Measurements from ENCODE around the gene SNX8.

SNX8 gene

DNA sequence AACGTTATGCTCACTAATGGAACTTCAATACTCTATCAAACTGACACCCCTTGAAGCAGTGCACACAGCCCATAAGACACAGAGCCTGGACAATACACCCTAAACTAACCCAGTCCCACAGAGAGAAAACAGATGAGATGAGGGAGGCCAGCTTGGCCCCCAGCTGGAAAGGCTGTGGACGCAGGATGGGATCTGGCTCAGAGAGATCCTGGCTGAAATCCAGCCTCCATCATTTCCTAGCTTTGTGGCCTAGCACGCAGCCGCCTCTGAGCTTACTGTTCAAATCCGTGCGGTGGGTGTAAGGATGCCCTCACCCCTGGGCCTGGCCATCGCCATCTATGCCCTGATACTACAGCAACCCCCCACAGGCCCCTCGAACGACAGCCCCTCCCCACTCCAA, 32.7 kb downstream of the SNX8 start:
- no peaks in the 10 kb centered on the region for H3K9me3 ChIP-seq (ENCODE audit: control insufficient read depth in 5 of 5, low read length in 5 of 5)
- peaks cover 0 to 13% (median 9%) of the 10 kb centered on the region in 5 donors for H3K36me3 ChIP-seq (ENCODE audit: control insufficient read depth in 5 of 5, insufficient read depth in 5 of 5, low read length in 5 of 5)
- no peak overlapping the region for H3K4me3 ChIP-seq (ENCODE audit: low read depth in 1 of 5, low read length in 5 of 5)
- H3K9ac ChIP-seq (ENCODE audit: low read length in 5 of 5) = no peak overlapping the region
- H3K4me1 ChIP-seq (ENCODE audit: control insufficient read depth in 5 of 5, insufficient read depth in 5 of 5, low read length in 5 of 5) = peaks cover 0 to 10% (median 7%) of the 10 kb centered on the region in 5 donors
- no peak overlapping the region for H3K27ac ChIP-seq (ENCODE audit: low read depth, low read length)
- no peaks in the 10 kb centered on the region for H3K27me3 ChIP-seq (ENCODE audit: control insufficient read depth in 5 of 5, insufficient read depth in 4 of 5, low read length in 5 of 5)

DNA sequence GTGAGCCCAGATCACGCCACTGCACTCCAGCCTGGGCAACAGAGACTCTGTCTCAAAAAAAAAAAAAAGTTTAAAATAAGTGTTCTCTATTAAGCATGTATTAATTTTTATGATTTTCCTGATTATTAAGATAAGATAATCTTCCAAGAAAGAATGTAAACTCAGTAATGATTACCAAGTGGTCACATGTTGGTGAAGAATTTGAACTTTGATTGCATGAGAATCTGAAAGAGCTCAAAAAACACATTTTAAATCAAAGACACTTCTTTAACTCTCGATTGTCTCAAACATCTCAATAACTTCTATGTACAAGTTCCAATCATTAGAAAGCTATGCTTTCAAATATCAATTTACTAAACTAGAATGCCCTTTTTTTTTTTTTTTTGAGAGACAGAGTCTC, 33.8 kb downstream of the SNX8 start:
- peaks cover 0 to 10% (median 7%) of the 10 kb centered on the region in 5 donors for H3K4me1 ChIP-seq (ENCODE audit: control insufficient read depth in 5 of 5, insufficient read depth in 5 of 5, low read length in 5 of 5)
- no peak overlapping the region for H3K4me3 ChIP-seq (ENCODE audit: low read depth in 1 of 5, low read length in 5 of 5)
- H3K9ac ChIP-seq (ENCODE audit: low read length in 5 of 5) = no peak overlapping the region

DNA sequence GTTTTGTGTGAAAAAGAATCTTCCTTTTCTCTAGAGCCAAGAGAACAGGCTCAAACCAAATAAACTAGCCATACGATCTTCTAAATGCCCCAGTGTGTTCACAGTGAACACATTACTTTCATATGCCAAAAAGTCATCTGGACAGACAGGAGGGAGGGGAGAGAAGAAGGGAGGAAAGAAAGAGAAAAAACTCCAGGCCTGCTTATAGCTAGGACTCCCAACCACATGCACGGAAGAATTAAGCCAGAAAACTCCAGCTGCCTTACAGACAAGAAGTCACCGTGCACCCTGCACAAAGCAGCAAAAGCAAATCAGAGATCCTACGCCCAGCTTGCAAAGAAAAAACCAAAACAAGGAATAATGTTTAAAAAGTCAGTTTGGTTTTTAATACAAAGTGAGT, 34.3 kb downstream of the SNX8 start:
- H3K9ac ChIP-seq (ENCODE audit: low read length in 5 of 5) = no peak overlapping the region
- H3K27ac ChIP-seq (ENCODE audit: low read depth, low read length) = no peak overlapping the region
- H3K36me3 ChIP-seq (ENCODE audit: control insufficient read depth in 5 of 5, insufficient read depth in 5 of 5, low read length in 5 of 5) = peaks cover 0 to 25% (median 13%) of the 10 kb centered on the region in 5 donors

More for the DNA sequence above, 33.8 kb downstream of the SNX8 start:
- no peaks in the 10 kb centered on the region for H3K9me3 ChIP-seq (ENCODE audit: control insufficient read depth in 5 of 5, low read length in 5 of 5)
- H3K27ac ChIP-seq (ENCODE audit: low read depth, low read length) = no peak overlapping the region
- H3K27me3 ChIP-seq (ENCODE audit: control insufficient read depth in 5 of 5, insufficient read depth in 4 of 5, low read length in 5 of 5) = no peaks in the 10 kb centered on the region
- H3K36me3 ChIP-seq (ENCODE audit: control insufficient read depth in 5 of 5, insufficient read depth in 5 of 5, low read length in 5 of 5) = peaks cover 0 to 20% (median 11%) of the 10 kb centered on the region in 5 donors

DNA sequence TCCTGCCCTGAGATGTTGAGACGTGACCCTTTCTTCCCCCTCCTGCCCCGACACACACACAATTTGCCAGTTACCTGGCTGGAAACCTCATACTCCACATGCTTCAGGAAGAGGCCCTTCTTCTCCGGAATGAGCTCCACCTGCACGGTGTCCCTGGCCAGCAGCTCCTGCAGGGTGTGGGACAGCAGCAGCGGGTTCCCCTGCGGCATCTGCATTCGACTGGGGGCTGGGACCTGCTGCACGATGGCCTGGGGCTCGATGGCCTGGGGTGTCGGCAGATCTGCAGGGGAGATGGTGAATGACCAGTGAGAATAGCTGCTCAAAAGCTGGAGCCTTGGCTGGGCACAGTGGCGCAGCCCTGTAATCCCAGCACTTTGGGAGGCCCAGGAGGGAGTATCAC, 36.2 kb downstream of the SNX8 start:
- Histone ChIP-seq H3K27ac (ENCODE audit: low read depth, low read length) (no peak overlapping the region), H3K27me3 (ENCODE audit: control insufficient read depth in 5 of 5, insufficient read depth in 4 of 5, low read length in 5 of 5) (no peaks in the 10 kb centered on the region), H3K4me3 (ENCODE audit: low read depth in 1 of 5, low read length in 5 of 5) (no peak overlapping the region), H3K9me3 (ENCODE audit: control insufficient read depth in 5 of 5, low read length in 5 of 5) (no peaks in the 10 kb centered on the region), H3K9ac (ENCODE audit: low read length in 5 of 5) (no peak overlapping the region), H3K4me1 (ENCODE audit: control insufficient read depth in 5 of 5, insufficient read depth in 5 of 5, low read length in 5 of 5) (peaks cover 0 to 10% (median 7%) of the 10 kb centered on the region in 5 donors), H3K36me3 (ENCODE audit: control insufficient read depth in 5 of 5, insufficient read depth in 5 of 5, low read length in 5 of 5) (peaks cover 0 to 37% (median 24%) of the 10 kb centered on the region in 5 donors)

More for the DNA sequence above, 34.3 kb downstream of the SNX8 start:
- no peaks in the 10 kb centered on the region for H3K27me3 ChIP-seq (ENCODE audit: control insufficient read depth in 5 of 5, insufficient read depth in 4 of 5, low read length in 5 of 5)
- H3K4me1 ChIP-seq (ENCODE audit: control insufficient read depth in 5 of 5, insufficient read depth in 5 of 5, low read length in 5 of 5) = peaks cover 0 to 10% (median 7%) of the 10 kb centered on the region in 5 donors
- no peak overlapping the region for H3K4me3 ChIP-seq (ENCODE audit: low read depth in 1 of 5, low read length in 5 of 5)
- no peaks in the 10 kb centered on the region for H3K9me3 ChIP-seq (ENCODE audit: control insufficient read depth in 5 of 5, low read length in 5 of 5)

GRCh38 chr7:2276107-2276506, 38.1 kb downstream of the SNX8 start:
- Histone ChIP-seq H3K9me3 (ENCODE audit: control insufficient read depth in 5 of 5, low read length in 5 of 5) (no peaks in the 10 kb centered on the region), H3K9ac (ENCODE audit: low read length in 5 of 5) (no peak overlapping the region), H3K4me3 (ENCODE audit: low read depth in 1 of 5, low read length in 5 of 5) (no peak overlapping the region), H3K4me1 (ENCODE audit: control insufficient read depth in 5 of 5, insufficient read depth in 5 of 5, low read length in 5 of 5) (peaks cover 0 to 6% (median 0%) of the 10 kb centered on the region in 5 donors), H3K36me3 (ENCODE audit: control insufficient read depth in 5 of 5, insufficient read depth in 5 of 5, low read length in 5 of 5) (peaks cover 0 to 49% (median 33%) of the 10 kb centered on the region in 5 donors), H3K27me3 (ENCODE audit: control insufficient read depth in 5 of 5, insufficient read depth in 4 of 5, low read length in 5 of 5) (no peaks in the 10 kb centered on the region), H3K27ac (ENCODE audit: low read depth, low read length) (no peak overlapping the region)

DNA sequence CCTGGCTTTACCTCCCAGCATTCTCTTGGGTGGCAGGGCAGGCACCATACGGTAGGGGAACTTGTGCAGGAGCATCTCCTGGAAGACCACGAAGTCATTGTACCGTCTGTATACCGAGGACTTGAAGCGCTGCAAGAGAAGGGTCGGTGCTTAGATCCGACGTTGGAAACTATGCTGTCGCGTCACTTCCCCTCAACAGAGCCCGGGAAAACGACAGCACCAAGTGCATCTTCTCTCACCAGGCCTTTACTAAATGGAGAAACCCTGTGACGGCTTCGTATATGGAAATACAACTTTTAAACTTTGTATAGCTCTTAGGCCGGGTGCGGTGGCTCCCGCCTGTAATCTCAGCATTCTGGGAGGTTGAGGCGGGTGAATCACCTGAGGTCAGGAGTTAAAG, 39.1 kb downstream of the SNX8 start:
- Histone ChIP-seq H3K27ac (ENCODE audit: low read depth, low read length) (no peak overlapping the region), H3K9me3 (ENCODE audit: control insufficient read depth in 5 of 5, low read length in 5 of 5) (no peaks in the 10 kb centered on the region), H3K4me3 (ENCODE audit: low read depth in 1 of 5, low read length in 5 of 5) (no peak overlapping the region), H3K9ac (ENCODE audit: low read length in 5 of 5) (no peak overlapping the region), H3K27me3 (ENCODE audit: control insufficient read depth in 5 of 5, insufficient read depth in 4 of 5, low read length in 5 of 5) (no peaks in the 10 kb centered on the region), H3K36me3 (ENCODE audit: control insufficient read depth in 5 of 5, insufficient read depth in 5 of 5, low read length in 5 of 5) (peaks cover 0 to 59% (median 39%) of the 10 kb centered on the region in 5 donors), H3K4me1 (ENCODE audit: control insufficient read depth in 5 of 5, insufficient read depth in 5 of 5, low read length in 5 of 5) (peaks cover 0 to 16% (median 0%) of the 10 kb centered on the region in 5 donors)

DNA sequence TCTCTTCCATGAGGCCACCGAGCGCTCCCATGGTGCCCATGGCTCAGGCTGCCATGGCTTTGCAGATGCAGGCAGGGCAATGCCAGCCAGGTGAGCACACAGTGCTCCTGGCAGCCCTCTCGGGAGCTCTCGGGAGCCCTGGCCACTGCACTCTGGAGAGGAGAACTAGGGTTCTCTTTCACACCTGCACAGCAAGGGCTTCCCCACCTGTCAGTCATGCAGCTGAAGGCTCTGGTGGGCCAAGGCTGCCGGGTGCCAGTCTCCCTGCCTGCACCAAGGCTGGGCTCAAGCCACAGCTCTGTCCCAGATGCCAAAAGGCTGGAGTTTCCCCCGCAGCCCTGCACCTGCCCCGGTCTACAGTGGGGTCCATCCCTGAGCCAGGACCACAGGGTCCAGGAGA, 39.6 kb downstream of the SNX8 start:
- Histone ChIP-seq H3K27me3 (ENCODE audit: control insufficient read depth in 5 of 5, insufficient read depth in 4 of 5, low read length in 5 of 5) (no peaks in the 10 kb centered on the region), H3K9ac (ENCODE audit: low read length in 5 of 5) (no peak overlapping the region), H3K36me3 (ENCODE audit: control insufficient read depth in 5 of 5, insufficient read depth in 5 of 5, low read length in 5 of 5) (peaks cover 0 to 63% (median 39%) of the 10 kb centered on the region in 5 donors), H3K4me1 (ENCODE audit: control insufficient read depth in 5 of 5, insufficient read depth in 5 of 5, low read length in 5 of 5) (peaks cover 0 to 20% (median 0%) of the 10 kb centered on the region in 5 donors), H3K4me3 (ENCODE audit: low read depth in 1 of 5, low read length in 5 of 5) (no peak overlapping the region), H3K27ac (ENCODE audit: low read depth, low read length) (no peak overlapping the region), H3K9me3 (ENCODE audit: control insufficient read depth in 5 of 5, low read length in 5 of 5) (no peaks in the 10 kb centered on the region)

GRCh38 chr7:2273866-2274265, 40.4 kb downstream of the SNX8 start:
- H3K9me3 ChIP-seq (ENCODE audit: control insufficient read depth in 5 of 5, low read length in 5 of 5) = no peaks in the 10 kb centered on the region
- no peak overlapping the region for H3K27ac ChIP-seq (ENCODE audit: low read depth, low read length)
- H3K36me3 ChIP-seq (ENCODE audit: control insufficient read depth in 5 of 5, insufficient read depth in 5 of 5, low read length in 5 of 5) = peaks cover 0 to 65% (median 39%) of the 10 kb centered on the region in 5 donors
- peaks cover 0 to 23% (median 0%) of the 10 kb centered on the region in 5 donors for H3K4me1 ChIP-seq (ENCODE audit: control insufficient read depth in 5 of 5, insufficient read depth in 5 of 5, low read length in 5 of 5)
- no peaks in the 10 kb centered on the region for H3K27me3 ChIP-seq (ENCODE audit: control insufficient read depth in 5 of 5, insufficient read depth in 4 of 5, low read length in 5 of 5)
- no peak overlapping the region for H3K4me3 ChIP-seq (ENCODE audit: low read depth in 1 of 5, low read length in 5 of 5)
- H3K9ac ChIP-seq (ENCODE audit: low read length in 5 of 5) = no peak overlapping the region

GRCh38 chr7:2272031-2272430, 42.2 kb downstream of the SNX8 start:
- Histone ChIP-seq H3K36me3 (ENCODE audit: control insufficient read depth in 5 of 5, insufficient read depth in 5 of 5, low read length in 5 of 5) (peaks cover 0 to 57% (median 34%) of the 10 kb centered on the region in 5 donors), H3K9me3 (ENCODE audit: control insufficient read depth in 5 of 5, low read length in 5 of 5) (no peaks in the 10 kb centered on the region), H3K4me3 (ENCODE audit: low read depth in 1 of 5, low read length in 5 of 5) (no peak overlapping the region), H3K27ac (ENCODE audit: low read depth, low read length) (no peak overlapping the region), H3K27me3 (ENCODE audit: control insufficient read depth in 5 of 5, insufficient read depth in 4 of 5, low read length in 5 of 5) (no peaks in the 10 kb centered on the region), H3K4me1 (ENCODE audit: control insufficient read depth in 5 of 5, insufficient read depth in 5 of 5, low read length in 5 of 5) (peaks cover 0 to 23% (median 0%) of the 10 kb centered on the region in 5 donors), H3K9ac (ENCODE audit: low read length in 5 of 5) (no peak overlapping the region)

DNA sequence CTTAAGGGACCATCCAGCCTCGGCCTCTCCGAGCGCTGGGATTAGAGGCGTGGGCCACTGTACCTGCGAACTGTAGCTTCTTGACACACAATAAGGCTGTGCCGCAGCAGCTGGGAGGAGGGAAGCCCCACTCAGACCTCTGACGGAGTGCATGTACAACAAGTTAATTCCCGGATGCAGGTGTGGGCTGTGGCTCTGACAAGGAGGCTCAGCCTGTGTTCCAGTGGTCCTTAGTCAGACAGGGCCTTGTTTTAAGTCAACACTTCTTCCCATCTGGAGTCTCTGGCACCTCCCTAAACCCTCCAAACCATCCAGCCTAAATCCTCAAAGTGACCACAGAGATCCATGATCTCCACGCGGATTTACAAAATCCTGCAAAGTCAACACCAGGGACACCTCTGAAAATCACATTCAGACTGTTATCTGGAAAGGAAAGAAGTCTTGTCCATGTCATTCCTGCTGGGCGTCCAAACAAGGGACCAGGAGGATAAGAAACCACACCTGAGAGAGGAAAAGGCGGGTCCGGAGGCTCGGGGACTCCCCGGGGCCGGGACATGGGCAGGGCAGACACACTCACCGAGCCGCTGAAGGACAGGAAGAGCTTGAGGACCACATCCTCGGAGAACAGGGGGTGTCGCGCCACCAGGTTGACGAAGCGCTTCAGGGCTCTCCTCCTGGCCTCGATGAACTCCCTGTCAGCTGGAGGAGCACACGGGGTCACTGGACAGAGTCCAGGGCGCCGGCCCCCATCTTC, 42.8 kb downstream of the SNX8 start:
- Histone ChIP-seq H3K4me1 (ENCODE audit: control insufficient read depth in 5 of 5, insufficient read depth in 5 of 5, low read length in 5 of 5) (peaks cover 0 to 23% (median 0%) of the 10 kb centered on the region in 5 donors), H3K4me3 (ENCODE audit: low read depth in 1 of 5, low read length in 5 of 5) (no peak overlapping the region), H3K27ac (ENCODE audit: low read depth, low read length) (no peak overlapping the region), H3K9me3 (ENCODE audit: control insufficient read depth in 5 of 5, low read length in 5 of 5) (no peaks in the 10 kb centered on the region), H3K36me3 (ENCODE audit: control insufficient read depth in 5 of 5, insufficient read depth in 5 of 5, low read length in 5 of 5) (peaks cover 0 to 51% (median 31%) of the 10 kb centered on the region in 5 donors), H3K9ac (ENCODE audit: low read length in 5 of 5) (no peak overlapping the region), H3K27me3 (ENCODE audit: control insufficient read depth in 5 of 5, insufficient read depth in 4 of 5, low read length in 5 of 5) (no peaks in the 10 kb centered on the region)
